ENCODE results near the gene ANGEL2. TPM values are rescaled to one million over a fixed set of nuclear protein-coding genes. Genes with fewer than 3 reads are reported as not detected.

ANGEL2 gene
- total RNA-seq, 2 donors from 2014 or later: 16.9 to 21.6 TPM

DNA sequence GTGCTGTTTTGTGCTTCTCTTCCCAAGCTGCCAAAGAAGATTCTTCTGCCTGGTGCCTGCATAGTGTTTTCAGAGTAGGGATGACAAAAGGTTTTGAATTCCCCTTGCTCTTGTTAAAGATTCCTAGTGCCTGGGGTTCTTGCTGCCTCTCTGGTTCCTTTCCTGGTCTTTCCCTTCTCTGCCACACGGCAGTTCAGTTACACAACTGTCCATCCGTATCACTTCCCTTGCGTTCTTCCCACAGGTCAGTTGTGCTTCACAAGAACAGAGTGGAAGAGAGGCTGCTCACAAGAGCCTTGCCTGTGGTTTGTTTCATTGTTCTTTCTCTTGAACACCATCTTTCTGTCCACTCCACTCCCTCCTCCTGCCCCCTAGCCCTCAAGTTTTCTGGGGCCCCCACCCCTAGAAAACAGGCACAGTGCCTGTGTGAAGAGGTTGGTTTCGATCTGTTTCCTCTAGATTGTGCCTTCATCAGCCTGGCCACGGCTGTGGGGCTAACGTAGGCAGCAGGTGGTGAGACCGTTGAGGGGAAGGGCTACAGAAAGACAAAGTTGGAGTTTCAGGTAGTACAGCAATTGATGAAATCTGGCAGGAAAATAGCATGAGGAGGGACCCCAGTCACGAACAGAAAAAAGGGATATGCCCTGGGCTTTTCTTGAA lies 59.6 kb downstream of the ANGEL2 start:
- H3K4me1 ChIP-seq: peaks cover 0 to 8% of the 10 kb centered on the region in 2 donors
- no peak overlapping the region for H3K27ac ChIP-seq
- no peaks in the 10 kb centered on the region for H3K36me3 ChIP-seq
- DNase-seq (ENCODE audit: low spot score): no peak
- no peak overlapping the region for H3K4me3 ChIP-seq
- TF ChIP-seq, protein P1, sequence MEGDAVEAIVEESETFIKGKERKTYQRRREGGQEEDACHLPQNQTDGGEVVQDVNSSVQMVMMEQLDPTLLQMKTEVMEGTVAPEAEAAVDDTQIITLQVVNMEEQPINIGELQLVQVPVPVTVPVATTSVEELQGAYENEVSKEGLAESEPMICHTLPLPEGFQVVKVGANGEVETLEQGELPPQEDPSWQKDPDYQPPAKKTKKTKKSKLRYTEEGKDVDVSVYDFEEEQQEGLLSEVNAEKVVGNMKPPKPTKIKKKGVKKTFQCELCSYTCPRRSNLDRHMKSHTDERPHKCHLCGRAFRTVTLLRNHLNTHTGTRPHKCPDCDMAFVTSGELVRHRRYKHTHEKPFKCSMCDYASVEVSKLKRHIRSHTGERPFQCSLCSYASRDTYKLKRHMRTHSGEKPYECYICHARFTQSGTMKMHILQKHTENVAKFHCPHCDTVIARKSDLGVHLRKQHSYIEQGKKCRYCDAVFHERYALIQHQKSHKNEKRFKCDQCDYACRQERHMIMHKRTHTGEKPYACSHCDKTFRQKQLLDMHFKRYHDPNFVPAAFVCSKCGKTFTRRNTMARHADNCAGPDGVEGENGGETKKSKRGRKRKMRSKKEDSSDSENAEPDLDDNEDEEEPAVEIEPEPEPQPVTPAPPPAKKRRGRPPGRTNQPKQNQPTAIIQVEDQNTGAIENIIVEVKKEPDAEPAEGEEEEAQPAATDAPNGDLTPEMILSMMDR (IDR thresholded peaks at IDR 0.05): no peak
- no peaks in the 10 kb centered on the region for H3K9me3 ChIP-seq
- H3K27me3 ChIP-seq: no peaks in the 10 kb centered on the region

DNA sequence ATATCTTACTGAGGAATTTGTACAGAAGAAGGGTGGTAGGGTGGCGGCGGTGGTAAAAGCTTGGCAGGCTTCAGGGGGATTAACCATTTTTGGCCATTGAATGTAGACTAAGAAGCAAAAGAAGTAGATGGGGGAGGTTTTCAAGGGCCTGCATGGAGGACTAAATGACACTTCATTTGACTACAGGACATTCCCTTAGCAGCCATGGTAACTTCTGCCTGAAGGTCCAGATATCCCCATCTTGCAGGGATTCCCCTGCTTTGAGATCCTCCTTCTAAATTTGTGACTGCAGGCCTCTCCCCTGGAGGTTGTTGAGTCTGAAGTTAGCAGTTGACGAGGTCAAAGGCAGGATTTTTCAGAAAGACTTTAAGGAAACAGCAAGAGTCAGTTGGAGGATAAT lies 60.6 kb downstream of the ANGEL2 start:
- no peaks in the 10 kb centered on the region for H3K27me3 ChIP-seq
- TF ChIP-seq, protein P1 (IDR thresholded peaks at IDR 0.05): no peak
- H3K36me3 ChIP-seq: no peaks in the 10 kb centered on the region
- H3K27ac ChIP-seq: no peak overlapping the region
- no peak for DNase-seq (ENCODE audit: low spot score)
- no peaks in the 10 kb centered on the region for H3K9me3 ChIP-seq
- H3K4me3 ChIP-seq: no peak overlapping the region
- H3K4me1 ChIP-seq: peaks cover 0 to 13% of the 10 kb centered on the region in 2 donors

DNA sequence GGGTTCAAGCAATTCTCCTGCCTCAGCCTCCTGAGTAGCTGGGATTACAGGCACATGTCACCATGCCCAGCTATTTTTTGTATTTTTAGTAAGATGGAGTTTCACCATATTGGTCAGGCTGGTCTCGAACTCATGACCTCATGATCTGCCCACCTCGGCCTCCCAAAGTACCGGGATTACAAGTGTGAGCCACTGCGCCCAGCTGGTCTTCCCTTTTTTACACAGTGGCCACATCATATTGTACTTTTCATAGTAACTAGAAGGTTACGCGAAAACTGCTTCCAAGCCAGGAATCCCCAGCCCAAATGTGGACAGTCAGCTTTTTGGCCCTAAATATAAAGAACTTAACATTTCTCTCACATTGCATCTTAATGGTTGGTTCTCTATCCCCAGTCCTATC lies 61.2 kb downstream of the ANGEL2 start:
- Histone ChIP-seq H3K27ac (no peak overlapping the region), H3K4me1 (peaks cover 0 to 15% of the 10 kb centered on the region in 2 donors), H3K27me3 (no peaks in the 10 kb centered on the region), H3K4me3 (no peak overlapping the region), H3K36me3 (no peaks in the 10 kb centered on the region), H3K9me3 (no peaks in the 10 kb centered on the region)
- TF ChIP-seq, protein P1 (IDR thresholded peaks at IDR 0.05): no peak
- no peak for DNase-seq (ENCODE audit: low spot score)

DNA sequence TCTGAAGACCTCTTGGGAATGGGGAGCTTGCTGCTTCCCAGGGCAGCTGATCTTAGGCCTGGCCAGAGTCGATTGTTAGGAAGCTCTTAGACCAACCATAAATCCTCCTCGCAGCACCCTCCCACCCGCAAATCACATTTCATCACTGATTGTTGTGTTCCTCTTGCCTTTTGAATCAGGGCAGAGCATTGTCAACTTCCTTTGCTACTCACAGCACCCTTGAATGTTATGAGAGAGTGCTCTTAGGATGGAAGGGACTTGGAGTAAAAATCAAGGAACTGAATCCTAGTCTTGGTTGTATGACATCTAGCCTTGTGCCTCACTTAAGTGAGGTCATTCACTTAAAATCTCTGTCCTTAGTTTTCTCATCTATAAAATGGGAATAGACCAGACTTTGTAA lies 62.3 kb downstream of the ANGEL2 start:
- Histone ChIP-seq H3K4me1 (peaks cover 0 to 15% of the 10 kb centered on the region in 2 donors), H3K9me3 (no peaks in the 10 kb centered on the region), H3K36me3 (no peaks in the 10 kb centered on the region), H3K27me3 (no peaks in the 10 kb centered on the region), H3K4me3 (no peak overlapping the region), H3K27ac (no peak overlapping the region)
- no peak for DNase-seq (ENCODE audit: low spot score)
- TF ChIP-seq, protein P1 (IDR thresholded peaks at IDR 0.05): no peak

DNA sequence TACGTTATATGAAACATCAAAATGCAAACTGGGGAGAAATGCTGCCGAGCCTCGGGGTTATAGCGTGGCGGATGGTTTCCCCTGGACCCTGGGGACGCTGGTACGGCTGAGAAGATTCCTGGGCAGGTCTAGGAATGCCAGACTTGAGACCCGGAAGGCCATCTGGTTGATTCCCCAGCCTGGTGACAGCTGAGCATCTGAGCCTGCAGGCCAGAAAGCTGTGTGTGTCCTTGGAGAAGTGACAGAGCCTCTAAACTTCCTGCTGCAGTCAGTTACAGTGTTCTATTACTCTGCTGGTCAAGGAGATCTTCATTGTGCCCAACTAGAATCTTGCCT lies 63.1 kb downstream of the ANGEL2 start:
- no peak for DNase-seq (ENCODE audit: low spot score)
- Histone ChIP-seq H3K4me3 (no peak overlapping the region), H3K27ac (no peak overlapping the region), H3K36me3 (no peaks in the 10 kb centered on the region), H3K4me1 (peaks cover 0 to 15% of the 10 kb centered on the region in 2 donors), H3K27me3 (no peaks in the 10 kb centered on the region), H3K9me3 (no peaks in the 10 kb centered on the region)
- TF ChIP-seq, protein P1 (IDR thresholded peaks at IDR 0.05): no peak
